NK-92 treated with Interleukin-12 subunit alpha and Interleukin-12 subunit beta, amount 100 ng/mL, for 24 hours (cell line): ENCODE measurements around the gene DNAJB12.
"Not testable (repeated sequence)": the region's sequence is repeated elsewhere in the genome, so short reads cannot be mapped to it uniquely, and the experiment has no call there.

Experiments used
- DNase-seq: peaks from one replicate; lab custom pipeline; 2025; lab: John Stamatoyannopoulos, UW

Gene DNAJB12

DNA sequence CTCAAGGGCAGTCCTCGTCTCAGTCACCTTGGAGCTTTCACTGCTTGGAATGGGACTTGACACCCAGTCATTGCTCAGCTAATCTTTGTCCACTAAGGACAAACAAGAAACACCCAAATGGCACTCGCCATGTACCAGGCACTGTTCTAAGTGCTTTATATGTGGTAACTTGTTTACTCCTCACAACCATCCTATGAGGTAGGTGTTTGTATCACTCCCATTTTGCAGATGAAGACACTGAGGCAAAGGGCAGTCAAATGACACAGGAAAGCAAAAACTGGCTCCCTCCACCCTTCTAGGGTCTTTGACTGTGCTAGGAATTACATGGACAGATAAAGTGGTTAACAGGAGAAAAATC, 24.7 kb downstream of the DNAJB12 start:
- no peak for DNase-seq

DNA sequence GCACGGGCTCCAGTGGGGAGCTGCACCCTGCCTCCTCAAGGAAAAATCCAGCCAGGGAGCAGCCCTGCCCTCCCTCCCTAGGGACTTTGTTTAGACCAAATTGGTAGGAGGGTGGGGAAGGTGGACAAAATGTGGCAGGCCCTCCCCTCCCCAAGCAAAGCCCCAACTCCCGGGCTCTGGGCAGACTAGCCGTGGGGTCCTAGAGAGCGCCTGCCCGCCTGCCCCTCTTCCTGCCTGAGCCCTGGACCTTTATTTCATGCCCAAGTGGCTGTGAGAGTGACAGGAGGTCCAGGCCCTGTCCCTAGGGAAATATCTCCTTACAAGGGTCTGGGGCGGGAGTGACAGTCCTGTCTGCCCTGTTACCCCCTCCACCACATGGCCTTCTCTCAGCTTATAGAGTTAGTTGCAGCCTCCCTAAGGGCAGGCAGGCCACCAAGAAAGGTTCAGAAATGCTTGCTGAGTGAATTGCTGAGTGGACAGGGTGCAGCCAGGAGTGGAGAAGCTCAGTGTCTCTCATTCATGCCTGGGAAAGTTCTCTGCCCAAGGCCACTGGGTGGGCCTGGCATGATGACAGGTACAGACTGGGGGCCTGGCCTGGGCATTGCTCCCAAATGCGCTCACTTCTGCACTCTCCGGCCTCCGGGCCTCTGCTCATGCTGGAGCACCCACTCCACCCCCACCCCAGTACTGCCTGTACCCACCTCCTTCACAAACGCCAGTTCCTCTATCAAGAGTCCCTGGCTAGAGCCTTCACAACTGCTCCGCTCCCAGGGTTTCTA, 25.2 kb downstream of the DNAJB12 start:
- DNase-seq = no peak

DNA sequence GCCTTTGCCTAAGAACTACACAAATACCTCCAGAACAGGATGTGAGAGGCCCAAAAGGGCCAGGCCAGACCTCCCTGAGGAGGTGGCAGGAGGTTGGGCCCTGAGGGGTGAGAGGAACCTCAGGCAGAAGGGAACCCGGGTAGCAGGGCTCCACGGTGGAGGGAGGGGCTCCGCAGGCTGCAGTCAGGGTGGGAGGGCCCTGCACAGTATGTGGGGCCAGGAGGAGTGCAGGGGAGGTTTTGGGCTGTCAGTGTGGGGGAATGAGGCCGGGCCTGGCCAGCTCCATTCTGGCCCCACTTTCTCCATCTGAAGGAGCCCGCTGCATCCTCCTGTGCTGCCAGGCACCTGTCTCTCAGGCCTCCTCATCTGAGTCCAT, 25.9 kb downstream of the DNAJB12 start:
- peak; percentile 52 for DNase-seq

DNA sequence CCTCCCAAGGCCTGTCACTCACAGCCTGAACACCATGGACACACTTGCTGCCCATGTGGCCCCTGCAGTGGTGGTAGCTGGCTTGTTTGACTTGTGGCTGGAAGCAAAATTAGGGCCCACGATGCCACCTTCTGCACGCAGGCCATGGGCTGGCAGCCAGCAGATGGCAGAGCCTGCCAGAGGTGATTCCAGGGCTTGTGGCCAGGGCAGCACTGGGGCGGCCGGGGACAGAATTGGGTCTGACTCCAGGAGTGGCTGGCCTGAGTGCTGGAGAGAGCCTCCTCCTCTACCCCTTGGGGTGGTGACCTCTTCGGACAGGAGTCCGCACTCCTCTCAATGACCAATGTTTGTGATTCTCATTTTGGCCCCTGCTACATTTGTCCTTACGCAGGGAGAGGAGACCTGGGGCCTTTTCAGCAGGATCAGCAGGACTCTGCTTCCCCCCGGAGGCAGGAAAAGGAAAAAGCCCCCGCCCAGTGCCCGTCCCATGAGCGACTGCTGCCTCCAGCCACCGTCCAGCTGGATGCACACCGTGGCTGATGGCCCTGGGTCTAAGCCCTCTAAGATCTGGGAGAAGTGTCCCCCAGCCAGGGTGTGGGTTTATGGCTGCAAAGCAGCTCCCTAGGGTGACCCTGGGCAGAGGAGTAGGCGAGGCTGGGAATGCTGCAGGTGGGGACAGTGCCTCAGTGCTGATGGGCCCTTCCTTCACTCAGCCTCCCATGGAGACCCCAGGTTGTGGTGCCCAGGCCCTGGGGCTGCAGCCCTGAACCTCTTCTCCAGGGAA, 26.5 kb downstream of the DNAJB12 start:
- peak; percentile 28 for DNase-seq

DNA sequence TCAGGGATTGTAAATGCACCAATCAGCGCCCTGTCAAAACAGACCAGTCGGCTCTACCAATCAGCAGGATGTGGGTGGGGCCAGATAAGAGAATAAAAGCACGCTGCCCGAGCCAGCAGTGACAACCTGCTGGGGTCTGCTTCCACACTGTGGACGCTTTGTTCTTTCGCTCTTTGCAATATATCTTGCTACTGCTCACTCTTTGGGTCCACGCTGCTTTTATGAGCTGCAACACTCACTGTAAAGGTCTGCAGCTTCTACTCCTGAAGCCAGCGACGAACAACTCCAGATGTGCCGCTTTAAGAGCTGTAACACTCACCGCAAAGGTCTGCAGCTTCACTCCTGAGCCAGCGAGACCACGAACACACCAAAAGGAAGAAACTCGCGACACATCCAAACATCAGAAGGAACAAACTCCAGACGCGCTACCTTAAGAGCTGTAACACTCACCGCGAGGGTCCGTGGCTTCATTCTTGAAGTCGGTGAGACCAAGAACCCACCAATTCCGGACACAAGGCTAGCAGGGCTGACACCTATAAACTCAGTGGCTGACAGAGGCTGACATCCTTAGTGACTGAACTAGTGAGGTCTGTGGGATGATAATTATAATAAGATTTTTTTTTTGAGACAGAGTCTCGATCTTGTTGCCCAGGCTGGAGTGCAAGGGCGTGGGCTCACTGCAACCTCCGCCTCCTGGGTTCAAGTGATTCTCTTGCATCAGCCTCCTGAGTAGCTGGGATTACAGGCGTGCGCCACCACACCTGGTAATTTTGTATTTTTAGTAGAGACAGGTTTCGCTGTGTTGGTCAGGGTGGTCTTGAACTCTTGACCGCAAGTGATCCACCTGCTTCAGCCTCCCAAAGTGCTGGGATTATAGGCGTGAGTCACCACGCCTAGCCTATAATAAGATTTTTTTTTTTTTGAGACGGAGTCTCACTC, 27.8 kb downstream of the DNAJB12 start:
- not testable (repeated sequence) for DNase-seq

DNA sequence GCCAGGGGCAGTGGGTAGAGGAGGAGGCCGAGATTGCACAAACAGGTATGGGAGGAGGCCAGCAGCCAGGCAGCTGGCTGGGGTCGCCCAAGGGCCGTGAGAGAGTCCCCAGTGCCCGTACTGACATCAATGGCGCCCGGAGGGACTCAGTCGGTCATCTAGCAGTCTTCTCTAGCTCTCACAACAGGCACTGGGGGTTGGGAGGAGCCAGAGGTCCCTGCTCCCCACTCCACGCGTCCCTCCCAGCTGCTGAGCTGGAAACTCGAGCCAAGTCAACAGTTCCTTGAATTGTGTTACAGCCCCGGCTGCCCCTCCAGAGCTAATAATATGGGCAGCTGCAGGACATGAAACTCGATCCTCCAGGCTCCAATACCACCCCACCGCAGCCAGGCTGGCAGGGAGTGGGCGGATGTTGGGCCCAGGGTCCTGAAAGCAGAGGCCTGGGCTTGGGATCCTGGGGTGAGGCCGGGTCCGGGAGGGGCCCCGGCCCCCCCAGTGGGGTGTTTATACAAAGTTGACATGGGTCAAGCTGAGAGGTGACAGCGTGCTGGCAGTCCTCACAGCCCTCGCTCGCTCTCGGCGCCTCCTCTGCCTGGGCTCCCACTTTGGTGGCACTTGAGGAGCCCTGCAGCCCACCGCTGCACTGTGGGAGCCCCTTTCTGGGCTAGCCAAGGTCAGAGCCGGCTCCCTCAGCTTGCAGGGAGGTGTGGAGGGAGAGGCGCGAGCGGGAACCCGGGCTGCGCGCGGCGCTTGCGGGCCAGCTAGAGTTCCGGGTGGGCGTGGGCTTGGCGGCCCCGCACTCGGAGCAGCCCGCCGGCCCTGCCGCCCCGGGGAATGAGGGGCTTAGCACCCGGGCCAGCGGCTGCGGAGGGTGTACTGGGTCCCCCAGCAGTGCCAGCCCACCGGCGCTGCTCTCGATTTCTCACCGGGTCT, 29.2 kb downstream of the DNAJB12 start:
- not testable (repeated sequence) for DNase-seq

DNA sequence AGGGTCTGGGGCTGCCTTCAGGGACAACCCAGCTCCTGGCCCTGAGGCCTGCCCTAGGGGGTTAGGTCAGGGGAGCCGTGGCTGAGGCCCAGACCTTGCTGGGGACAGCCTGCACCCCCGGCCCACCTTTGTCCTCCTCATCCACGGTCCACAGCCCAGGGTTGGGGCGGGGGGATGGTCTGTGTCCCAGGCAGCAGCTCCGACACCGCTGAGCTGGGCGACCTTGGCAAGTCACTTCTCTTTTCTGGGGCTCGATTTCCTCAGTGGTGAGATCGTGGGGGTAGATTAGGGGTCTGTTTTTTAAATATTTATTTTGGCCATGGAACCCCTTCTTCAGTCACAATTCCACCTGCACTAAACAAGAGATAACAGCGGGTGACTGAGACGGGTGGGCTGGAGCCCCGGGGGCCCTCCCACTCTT, 30.9 kb downstream of the DNAJB12 start:
- DNase-seq = no peak

DNA sequence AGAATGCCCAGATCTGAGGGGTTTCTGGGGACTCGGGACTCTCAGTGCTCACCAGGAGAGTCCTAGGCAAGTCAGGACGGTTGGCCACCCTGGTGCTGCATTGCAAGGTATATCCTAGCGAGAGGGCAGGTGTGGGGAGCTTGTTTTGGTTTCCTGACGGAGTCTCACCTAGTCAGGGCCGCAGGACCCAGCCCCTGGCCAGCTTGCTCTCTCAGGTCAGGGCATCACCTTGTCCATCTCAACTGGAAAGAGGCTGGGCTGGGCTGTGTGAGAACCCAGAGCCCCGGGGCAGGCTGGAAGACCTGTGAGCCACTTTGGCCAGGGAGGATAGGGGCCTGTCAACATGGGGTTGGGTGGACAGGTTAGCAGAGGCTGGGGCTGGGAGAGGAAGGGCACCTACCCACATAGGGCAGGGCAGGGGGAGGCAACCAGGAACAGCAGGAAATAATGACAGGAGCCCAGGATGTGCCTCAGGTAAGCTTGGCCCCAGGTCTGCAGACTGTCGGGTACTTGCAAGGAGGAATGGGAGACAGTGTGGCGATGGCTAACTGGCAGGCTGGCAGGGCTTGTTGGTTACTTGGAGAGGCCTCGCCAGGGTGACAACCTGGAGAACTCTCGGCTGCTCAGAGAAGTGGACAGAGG, 31.5 kb downstream of the DNAJB12 start:
- DNase-seq = no peak

DNA sequence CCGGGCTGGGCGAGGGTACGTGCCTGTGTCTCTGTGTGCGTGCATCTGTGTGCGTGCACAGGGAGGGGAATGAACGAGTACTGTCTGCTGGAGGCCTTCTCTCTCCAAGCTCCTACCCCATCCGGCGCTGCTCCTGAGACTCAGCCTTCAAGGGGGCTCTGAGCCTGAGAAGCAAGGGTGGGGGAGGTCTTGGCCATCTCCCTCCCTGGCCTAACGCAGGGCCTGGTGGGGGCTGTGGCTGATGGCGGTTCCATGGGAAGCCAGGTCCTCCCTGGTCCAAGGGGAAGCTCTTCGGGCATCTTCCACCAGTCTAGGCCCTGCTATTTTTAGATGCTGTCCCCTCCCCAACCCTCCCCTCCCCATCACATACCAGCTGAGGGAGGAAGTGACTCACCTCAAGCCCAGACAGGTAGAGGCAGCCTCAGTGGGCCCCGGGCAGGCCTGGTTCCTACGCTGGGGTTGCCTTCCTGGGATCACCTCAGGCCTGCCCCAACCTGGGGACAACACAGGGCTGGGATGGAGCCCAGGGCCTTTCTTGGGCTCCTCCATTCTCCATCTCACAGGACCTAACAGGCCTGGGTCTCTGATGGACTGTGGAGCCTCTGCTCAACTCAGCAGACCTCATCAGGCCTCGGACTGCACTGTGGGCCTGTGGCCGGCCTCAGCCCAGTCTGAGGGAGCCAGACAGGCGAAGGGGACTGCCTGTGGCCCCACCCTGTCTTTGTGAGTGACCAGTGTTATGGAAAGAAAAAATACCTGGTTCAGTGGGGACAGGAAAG, 32.2 kb downstream of the DNAJB12 start:
- DNase-seq = peak; percentile 68

DNA sequence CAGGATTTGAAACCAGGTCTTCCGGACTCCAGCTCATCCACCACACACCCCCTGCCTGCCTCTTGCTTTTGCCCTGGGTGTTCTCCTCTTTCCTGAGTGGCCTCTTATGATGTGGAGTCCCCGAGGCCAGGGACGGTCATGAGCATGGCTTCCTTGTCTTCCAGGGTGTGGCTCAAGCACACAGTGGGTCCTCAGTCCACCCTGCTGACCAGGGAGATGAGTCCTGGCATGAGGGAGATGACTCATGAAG, 32.8 kb downstream of the DNAJB12 start:
- no peak for DNase-seq

DNA sequence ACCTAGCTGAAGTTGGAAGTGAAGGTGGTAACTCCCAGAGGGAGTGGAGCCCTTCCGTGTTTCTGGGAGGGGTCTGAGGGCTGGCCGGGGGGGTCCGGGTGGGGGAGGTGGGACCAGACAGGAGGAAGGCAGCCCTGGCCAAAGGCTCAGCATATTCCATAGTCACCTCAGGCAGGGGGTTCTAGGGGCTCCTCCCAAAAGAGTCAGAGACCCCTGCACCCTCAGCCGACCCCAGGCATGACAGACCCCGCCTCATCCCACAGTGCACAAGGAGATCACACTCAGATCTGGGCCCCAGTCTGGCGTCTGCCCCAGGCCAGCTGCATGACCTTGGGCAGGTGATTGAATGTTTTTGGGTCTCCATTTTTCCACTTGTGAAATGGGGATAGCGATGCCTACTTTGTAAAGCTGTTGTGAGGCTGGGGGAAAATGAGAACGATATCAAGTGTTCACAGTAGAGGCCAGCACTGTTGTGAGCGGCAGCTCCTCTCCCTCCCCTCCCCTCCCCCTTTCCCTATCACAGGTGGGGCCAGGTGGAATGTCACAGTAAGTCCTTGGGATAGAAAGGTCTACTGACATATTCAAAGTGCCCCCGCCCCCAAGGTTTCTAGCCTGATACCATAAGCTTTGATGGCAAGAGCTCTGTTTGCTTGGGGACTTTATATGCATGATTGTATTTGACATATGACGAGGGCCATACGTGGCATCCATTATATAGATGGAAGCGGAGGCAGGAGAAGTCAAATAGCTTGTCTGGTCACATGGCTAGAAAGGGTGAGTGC, 33.3 kb downstream of the DNAJB12 start:
- peak; percentile 29 for DNase-seq

DNA sequence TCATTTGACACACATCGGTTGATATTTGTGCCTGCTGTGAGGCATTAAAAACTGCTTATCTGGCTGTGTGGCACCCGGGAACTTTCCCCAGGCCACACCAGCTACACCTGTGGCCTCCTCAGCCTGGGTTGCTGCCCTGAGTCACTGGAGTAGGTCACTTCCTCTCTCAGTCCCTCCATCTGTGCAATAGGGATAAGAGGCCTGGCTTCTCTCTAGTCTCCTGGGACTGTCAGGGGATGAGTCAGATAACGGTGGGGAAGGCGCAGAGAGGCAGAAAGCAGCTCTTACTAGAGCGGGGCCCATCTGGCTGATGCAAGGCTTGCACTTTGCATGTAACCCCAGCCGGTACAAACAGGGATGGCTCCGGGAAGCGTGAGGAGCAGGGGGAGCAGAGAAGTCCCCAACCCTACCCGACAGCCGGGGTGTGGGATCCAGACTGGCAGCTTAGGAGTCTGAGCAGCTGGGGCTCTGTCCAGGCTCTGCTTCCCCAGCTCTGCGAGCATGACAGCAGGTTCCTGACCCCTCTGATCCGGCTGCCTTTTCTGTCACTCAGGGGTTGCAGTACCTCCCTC, 34.0 kb downstream of the DNAJB12 start:
- DNase-seq = peak; percentile 83

DNA sequence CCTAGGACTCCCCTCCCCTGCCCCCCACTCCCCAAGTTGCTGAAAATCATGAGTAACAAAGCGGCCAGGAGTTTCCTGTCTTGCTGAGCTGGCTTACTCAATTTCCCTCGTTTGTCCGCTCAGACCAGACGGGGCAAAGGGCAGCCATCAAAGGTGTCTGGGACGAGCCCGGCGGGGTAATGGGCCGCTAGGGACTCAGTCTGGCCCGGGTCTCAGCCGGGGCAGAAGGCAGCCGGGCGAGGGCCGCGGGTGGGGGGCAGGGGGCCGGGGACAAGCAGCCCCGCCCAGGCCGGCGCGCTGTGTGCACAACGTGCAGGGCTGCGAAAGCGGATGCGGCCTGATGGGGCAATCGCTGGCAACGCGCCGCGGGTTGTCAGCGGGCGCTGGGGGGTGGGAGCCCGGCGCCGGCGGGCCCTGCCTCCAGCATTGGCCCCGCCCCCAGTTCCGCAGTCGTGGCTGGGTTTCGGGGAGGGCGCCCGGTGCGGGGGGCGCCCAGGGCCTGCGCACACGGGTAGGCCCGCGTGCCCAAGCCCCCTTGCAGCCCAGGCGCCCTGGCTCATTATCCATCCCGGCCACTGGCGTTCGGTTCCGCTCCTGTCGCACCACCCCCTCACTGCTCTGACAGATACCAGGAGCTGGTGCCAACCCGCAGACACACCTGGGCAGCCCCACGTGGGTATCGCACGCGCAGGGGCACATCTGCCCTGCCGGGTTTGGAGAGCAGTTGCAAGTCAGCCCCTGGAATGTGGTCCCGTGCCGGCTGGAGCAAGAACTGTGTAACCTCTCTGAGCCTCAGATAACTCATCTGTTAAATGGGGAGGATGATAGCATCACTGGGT, 35.1 kb downstream of the DNAJB12 start:
- DNase-seq = peak; percentile 90

DNA sequence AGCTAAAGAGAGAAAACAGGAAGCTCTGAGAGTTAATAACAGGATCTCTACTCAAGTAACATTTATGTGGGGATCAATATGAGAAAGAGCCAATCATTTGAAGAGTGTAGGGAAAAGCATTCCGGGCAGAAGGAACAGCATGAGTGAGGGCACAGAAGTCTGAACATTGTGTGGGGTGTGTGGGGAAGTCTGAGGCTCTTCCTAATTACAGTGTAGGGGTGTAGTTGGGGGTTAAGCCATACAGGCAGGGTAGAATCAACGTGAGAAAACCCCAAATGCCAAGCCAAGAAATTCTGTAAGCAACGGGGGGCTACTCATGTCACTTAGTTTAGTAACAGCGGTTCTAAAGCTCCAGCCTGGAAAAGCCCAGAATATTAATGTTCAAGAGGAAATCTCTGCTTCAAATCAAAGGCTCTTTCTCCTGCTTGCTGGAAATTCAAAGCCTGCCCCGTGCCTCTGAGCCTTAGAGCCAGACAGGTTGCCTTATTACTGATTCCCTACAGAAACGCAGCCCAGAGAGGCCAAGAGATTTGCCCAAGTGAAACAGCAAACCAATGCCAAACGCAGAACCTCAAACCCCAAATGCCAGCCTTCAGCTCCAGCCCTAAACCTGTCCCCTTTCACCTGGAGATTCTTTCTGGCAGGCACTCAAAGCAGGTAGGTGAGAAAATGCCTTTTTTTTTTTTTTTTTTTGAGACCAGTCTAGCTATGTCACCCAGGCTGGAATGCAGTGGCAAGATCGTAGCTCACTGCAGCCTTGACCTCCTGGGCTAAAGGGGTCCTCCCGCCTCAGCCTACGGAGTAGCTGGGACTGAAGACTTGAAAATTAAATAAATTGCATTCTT, 36.1 kb downstream of the DNAJB12 start:
- DNase-seq = peak; percentile 51

DNA sequence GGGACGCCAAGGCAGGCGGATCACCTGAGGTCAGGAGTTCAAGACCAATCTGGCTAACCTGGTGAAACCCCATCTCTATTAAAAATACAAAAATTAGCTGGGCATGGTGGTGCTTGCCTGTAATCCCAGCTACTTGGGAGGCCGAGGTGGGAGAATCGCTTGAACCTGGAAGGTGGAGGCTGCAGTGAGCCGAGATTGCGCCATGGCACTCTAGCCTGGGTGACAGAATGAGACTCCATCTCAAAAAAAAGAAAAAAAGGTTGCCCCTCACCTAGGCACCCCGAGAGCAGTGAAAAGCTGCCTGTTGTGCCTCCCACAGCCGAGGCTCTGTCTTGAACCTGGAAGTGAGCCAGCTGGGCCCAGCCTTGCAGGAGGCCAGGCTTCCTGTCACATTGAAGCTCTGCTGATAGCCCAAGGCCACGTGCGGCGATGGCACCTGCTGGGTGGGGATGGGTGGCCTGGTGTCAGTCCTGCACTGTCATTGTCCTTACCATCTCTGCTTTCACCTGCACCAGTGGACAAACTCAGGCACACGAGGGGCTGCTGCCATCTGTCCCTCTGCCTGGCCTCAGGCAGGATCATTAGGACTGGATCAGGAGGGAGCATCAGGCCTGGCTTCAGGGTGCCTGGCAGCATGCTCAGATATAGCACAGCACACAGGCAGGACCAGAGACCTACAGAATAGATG, 37.8 kb downstream of the DNAJB12 start:
- peak; percentile 7 for DNase-seq

DNA sequence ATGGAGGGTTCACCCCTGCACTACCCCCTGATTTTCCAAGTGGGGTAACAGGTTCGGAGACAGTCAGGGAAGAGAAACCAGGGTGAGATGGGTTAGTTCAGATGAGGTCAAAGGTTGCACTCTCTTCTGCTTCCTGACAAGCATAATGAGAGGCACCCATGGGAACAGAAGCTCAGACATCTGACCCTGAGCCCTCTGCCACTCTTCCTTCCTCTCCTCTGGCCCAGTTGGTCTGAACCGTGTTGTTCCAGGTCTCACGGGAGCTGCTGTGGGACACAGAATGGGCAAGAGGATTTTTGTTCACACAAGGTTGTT, 38.4 kb downstream of the DNAJB12 start:
- no peak for DNase-seq
